H1 (cell line): ENCODE measurements around the gene ALK. TPM values are rescaled to one million over a fixed set of nuclear protein-coding genes. Genes with fewer than 3 reads are reported as not detected.

ENCODE experiments used
- CTCF ChIA-PET: fragments of 300-600 bp; sonication (Branson Sonifier 250); formaldehyde crosslinking; loops from one replicate; lab custom pipeline; 2021; ENCODE audit not compliant: partially characterized antibody; lab: Charles Lee
- POLR2A ChIA-PET: fragments of 300-600 bp; sonication (Branson Sonifier 250); formaldehyde crosslinking; loops from one replicate; lab custom pipeline; 2021; ENCODE audit warnings: inconsistent platforms; ENCODE audit not compliant: partially characterized antibody; lab: Charles Lee
- DNase-seq, 2 experiments: peaks; one replicate each; pipeline versions ENCODE4 v3.0.0 to v3.0.0-alpha.2; 2010 to 2022; ENCODE audit warnings: low spot score in 2 of 2, low read depth in 1 of 2, mixed read lengths in 1 of 2
- FAIRE-seq: peaks from 2 replicates; lab custom pipeline; 2011; peaks lifted over from hg19 to GRCh38; lab: Jason Lieb, UNC
- H2AFZ ChIP-seq: 2 replicates; pipeline ENCODE4 v1.8.1; 2012; ENCODE audit warnings: low read length, inconsistent platforms
- H2AK5ac ChIP-seq: 2 replicates; pipeline ENCODE4 v1.6.1; 2013; ENCODE audit warnings: low read depth, low read length
- H2BK120ac ChIP-seq: replicated peaks from 2 replicates; pipeline ENCODE3; 2013; ENCODE audit warnings: low read depth, low read length, inconsistent platforms
- H2BK12ac ChIP-seq: 2 replicates; pipeline ENCODE4 v1.6.1; 2013; ENCODE audit warnings: low read depth, low read length
- H2BK15ac ChIP-seq: 2 replicates; pipeline ENCODE4 v1.6.1; 2013; ENCODE audit warnings: low read length
- H2BK20ac ChIP-seq: 2 replicates; pipeline ENCODE4 v1.6.1; 2013; ENCODE audit warnings: low read length
- H2BK5ac ChIP-seq: 2 replicates; pipeline ENCODE4 v1.6.1; 2013; ENCODE audit warnings: low read depth, low read length
- H3K14ac ChIP-seq: 2 replicates; pipeline ENCODE4 v1.6.1; 2013; ENCODE audit warnings: inconsistent platforms; ENCODE audit not compliant: insufficient read length
- H3K18ac ChIP-seq: 2 replicates; pipeline ENCODE4 v1.6.1; 2013; ENCODE audit warnings: low read length; ENCODE audit errors: extremely low read depth
- H3K23ac ChIP-seq: 2 replicates; pipeline ENCODE4 v1.6.1; 2013; ENCODE audit warnings: inconsistent platforms; ENCODE audit not compliant: insufficient read length
- H3K23me2 ChIP-seq: 2 replicates; pipeline ENCODE4 v1.6.1; 2013; ENCODE audit warnings: low read depth, low read length
- H3K27ac ChIP-seq: 2 replicates; pipeline ENCODE4 v1.6.1; 2011; ENCODE audit warnings: low read depth, low read length, inconsistent platforms
- H3K27me3 ChIP-seq, 4 experiments: replicated peaks in 1 of 4; 1 replicate in 1 of 4; 2 replicates in 3 of 4; pipeline versions ENCODE4 v1.6.1 to v1.8.1; 2011 to 2013; ENCODE audit warnings: low read length in 3 of 4, mild to moderate bottlenecking in 3 of 4, inconsistent platforms in 2 of 4, mixed read lengths in 2 of 4, moderate library complexity in 1 of 4; ENCODE audit not compliant: control insufficient read depth in 3 of 4, insufficient read depth in 3 of 4; ENCODE audit errors: extremely low read depth in 1 of 4
- H3K36me3 ChIP-seq, 4 experiments: 2 replicates each; pipeline versions ENCODE4 v1.6.1 to v1.8.1; 2011 to 2013; ENCODE audit warnings: mild to moderate bottlenecking in 4 of 4, low read length in 3 of 4, moderate library complexity in 2 of 4, control low read depth in 1 of 4, inconsistent platforms in 1 of 4; ENCODE audit not compliant: insufficient read depth in 4 of 4, control insufficient read depth in 2 of 4
- H3K4ac ChIP-seq: replicated peaks from 2 replicates; pipeline ENCODE3; 2013; ENCODE audit warnings: low read length, low read depth, mixed read lengths, inconsistent platforms; ENCODE audit not compliant: insufficient read length
- H3K4me1 ChIP-seq, 4 experiments: replicated peaks in 1 of 4; 1 replicate in 1 of 4; 2 replicates in 3 of 4; pipeline versions ENCODE4 v1.6.1 to v1.8.1; 2011 to 2013; ENCODE audit warnings: low read length in 3 of 4, inconsistent platforms in 2 of 4, mixed read lengths in 1 of 4; ENCODE audit not compliant: insufficient read depth in 4 of 4, control insufficient read depth in 3 of 4
- H3K4me2 ChIP-seq, 2 experiments: 2 replicates each; pipeline versions ENCODE4 v1.6.1 to v1.8.1; 2011 to 2013; ENCODE audit warnings: low read depth in 2 of 2, low read length in 2 of 2, control low read depth in 1 of 2, inconsistent platforms in 1 of 2, mild to moderate bottlenecking in 1 of 2; ENCODE audit not compliant: insufficient read depth in 1 of 2
- H3K4me3 ChIP-seq, 4 experiments: fragments of 200-600, 300-600 bp in 1 of 4; sonication (generic), shearing (Covaris generic), sonication (Bioruptor Twin) in 1 of 4; 2 replicates each; pipeline versions ENCODE4 v1.5.1 to v1.8.1; 2011 to 2016; ENCODE audit warnings: low read length in 4 of 4, low read depth in 3 of 4, control low read depth in 2 of 4, inconsistent platforms in 2 of 4, mild to moderate bottlenecking in 2 of 4, mixed read lengths in 1 of 4, moderate library complexity in 1 of 4; ENCODE audit not compliant: insufficient read depth in 2 of 4; ENCODE audit errors: extremely low read depth in 1 of 4
- H3K56ac ChIP-seq: replicated peaks from 2 replicates; pipeline ENCODE3; 2013; ENCODE audit warnings: low read depth, mild to moderate bottlenecking, mixed read lengths, low read length, inconsistent platforms; ENCODE audit not compliant: insufficient read length
- H3K79me1 ChIP-seq: 2 replicates; pipeline ENCODE4 v1.6.1; 2013; ENCODE audit warnings: low read depth, low read length, control low read depth
- H3K79me2 ChIP-seq, 2 experiments: 2 replicates each; pipeline versions ENCODE4 v1.6.1 to v1.8.1; 2012 to 2013; ENCODE audit warnings: low read length in 2 of 2, mild to moderate bottlenecking in 2 of 2, inconsistent platforms in 1 of 2; ENCODE audit not compliant: insufficient read depth in 2 of 2, control insufficient read depth in 1 of 2
- H3K9ac ChIP-seq, 4 experiments: replicated peaks in 1 of 4; 1 replicate in 1 of 4; 2 replicates in 3 of 4; pipeline versions ENCODE4 v1.6.1 to v1.8.1; 2011 to 2013; ENCODE audit warnings: low read depth in 3 of 4, low read length in 3 of 4, control low read depth in 2 of 4, mild to moderate bottlenecking in 2 of 4, moderate library complexity in 2 of 4, inconsistent platforms in 1 of 4; ENCODE audit errors: extremely low read depth in 1 of 4
- H3K9me3 ChIP-seq, 2 experiments: 2 replicates each; pipeline versions ENCODE4 v1.6.1 to v1.8.1; 2012 to 2013; ENCODE audit warnings: mild to moderate bottlenecking in 2 of 2, moderate library complexity in 2 of 2, control low read depth in 1 of 2, inconsistent platforms in 1 of 2, low read depth in 1 of 2, low read length in 1 of 2, mixed read lengths in 1 of 2; ENCODE audit not compliant: insufficient read depth in 2 of 2
- H4K20me1 ChIP-seq, 2 experiments: replicated peaks in 1 of 2; 2 replicates each; pipeline versions ENCODE3 to v1.8.1; 2011 to 2013; ENCODE audit warnings: inconsistent platforms in 2 of 2, low read length in 2 of 2, mild to moderate bottlenecking in 1 of 2; ENCODE audit not compliant: insufficient read depth in 2 of 2, control insufficient read depth in 1 of 2
- H4K5ac ChIP-seq: 2 replicates; pipeline ENCODE4 v1.6.1; 2013; ENCODE audit warnings: low read length, low read depth, mixed read lengths, inconsistent platforms; ENCODE audit not compliant: insufficient read length
- H4K8ac ChIP-seq: 2 replicates; pipeline ENCODE4 v1.8.0; 2013; ENCODE audit warnings: mild to moderate bottlenecking, moderate library complexity, low read length, inconsistent platforms; ENCODE audit not compliant: insufficient read depth; ENCODE audit errors: extremely low read depth
- H4K91ac ChIP-seq: replicated peaks from 2 replicates; pipeline ENCODE3; 2013; ENCODE audit warnings: low read length, mixed read lengths, inconsistent platforms; ENCODE audit not compliant: insufficient read length
- ATF3 ChIP-seq: IDR thresholded peaks from 2 replicates; pipeline ENCODE4 v1.6.1; 2011; ENCODE audit warnings: low read depth, mild to moderate bottlenecking, low read length; ENCODE audit not compliant: insufficient read depth
- EP300 ChIP-seq, 2 experiments: IDR thresholded peaks; 1 replicate in 1 of 2; 2 replicates in 1 of 2; pipeline ENCODE4 v1.6.1; 2011 to 2012; ENCODE audit warnings: low read depth in 2 of 2, low read length in 2 of 2, mild to moderate bottlenecking in 2 of 2, borderline replicate concordance in 1 of 2, inconsistent platforms in 1 of 2, moderate library complexity in 1 of 2
- POLR2AphosphoS5 ChIP-seq: IDR thresholded peaks from 2 replicates; pipeline ENCODE4 v1.6.1; 2011; ENCODE audit warnings: low read depth, low read length
- RAD21 ChIP-seq, 2 experiments: IDR thresholded peaks in 1 of 2; conservative IDR thresholded peaks in 1 of 2; 2 replicates each; pipeline ENCODE4 v1.6.1; 2011; ENCODE audit warnings: low read depth in 2 of 2, low read length in 2 of 2, improper control_type of control experiment in 1 of 2, inconsistent platforms in 1 of 2, mild to moderate bottlenecking in 1 of 2, moderate library complexity in 1 of 2
- SRF ChIP-seq: IDR thresholded peaks from 2 replicates; pipeline ENCODE4 v1.6.1; 2011; ENCODE audit warnings: mild to moderate bottlenecking, low read depth, low read length, moderate library complexity
- TBP ChIP-seq: IDR thresholded peaks from 2 replicates; pipeline ENCODE4 v1.6.1; 2011; ENCODE audit warnings: low read depth, low read length, improper control_type of control experiment
- WGBS, 2 experiments: shearing (Covaris generic) in 1 of 2; methylation state at CpG; one replicate each; pipeline versions ENCODE4 v1.1.6 to v1.1.7; 2013 to 2015; ENCODE audit warnings: low lambda C conversion rate in 2 of 2, mixed read lengths in 2 of 2, inconsistent platforms in 1 of 2, low coverage in 1 of 2, missing lambda C conversion rate in 1 of 2; ENCODE audit not compliant: insufficient replicate concordance in 2 of 2, insufficient coverage in 1 of 2, insufficient read length in 1 of 2; ENCODE audit errors: extremely low coverage in 1 of 2, missing lambda C conversion rate in 1 of 2; 5-methylcytosine and 5-hydroxymethylcytosine counted together
- polyA plus RNA-seq, 7 experiments: library from polyadenylated mRNA; depleted of rRNA in 3 of 7; stranded (reverse) in 5 of 7; unstranded in 2 of 7; fragments of >200 nt in 5 of 7; fragments of 200-250 nt in 2 of 7; gene quantifications; 1 replicate in 5 of 7; 2 replicates in 1 of 7; 4 replicates in 1 of 7; pipeline versions ENCODE4 v1.2.1 to v1.2.3, GENCODE V29; 2011 to 2013; ENCODE audit warnings: missing spikeins in 2 of 7, mixed read lengths in 2 of 7
- total RNA-seq: library from RNA; stranded (reverse); fragmentation: NEBNext Ultra II Directional; extraction: Animal tissue kit (Norgen Biotek cat#: 25700); gene quantifications from 2 replicates; pipeline ENCODE4 v1.2.1, GENCODE V29; 2021
- TF ChIP-seq, protein P1 (sequence below), 3 experiments: IDR thresholded peaks; 1 replicate in 2 of 3; 2 replicates in 1 of 3; pipeline versions ENCODE4 v1.5.1 to v1.6.1; 2011; ENCODE audit warnings: low read length in 3 of 3, mild to moderate bottlenecking in 3 of 3, inconsistent platforms in 2 of 3, low read depth in 1 of 3, moderate library complexity in 1 of 3; ENCODE audit not compliant: insufficient read depth in 1 of 3; ENCODE audit errors: control extremely low read depth in 1 of 3

ALK gene
- total and polyA plus RNA-seq, 2 of the 8 experiments (the other 6 are each of a cell fraction or from before 2014, with no cell fraction given), result 0.02 to 0.09 TPM

- Histone ChIP-seq H3K36me3 (no peaks in the 10 kb centered on the region), H4K8ac (no peak overlapping the region), H3K4ac (no peak overlapping the region), H3K4me1 (no peaks in the 10 kb centered on the region), H3K14ac (no peak overlapping the region), H3K18ac (no peak overlapping the region), H2BK120ac (no peak overlapping the region), H4K20me1 (no peaks in the 10 kb centered on the region), H2AK5ac (no peak overlapping the region), H4K91ac (no peak overlapping the region), H3K4me3 (no peak overlapping the region), H4K5ac (no peak overlapping the region), H2BK12ac (no peak overlapping the region), H3K27me3 (no peaks in the 10 kb centered on the region), H2BK5ac (no peak overlapping the region), H3K56ac (no peak overlapping the region), H3K9ac (no peak overlapping the region), H2BK20ac (no peak overlapping the region), H3K79me2 (no peaks in the 10 kb centered on the region), H2BK15ac (no peak overlapping the region), H2AFZ (no peak overlapping the region), H3K23me2 (no peaks in the 10 kb centered on the region), H3K27ac (no peak overlapping the region), H3K9me3 (no peaks in the 10 kb centered on the region), H3K4me2 (no peak overlapping the region), H3K79me1 (no peaks in the 10 kb centered on the region), H3K23ac (no peak overlapping the region)
- ChIA-PET CTCF (interaction anchor here (0.7 kb wide), 1 partner anchor 86 kb away, joined by 3 read pairs; no protein-coding TSS in a partner anchor), POLR2A (no interaction called here)
- no peak for TF ChIP-seq EP300 (IDR thresholded peaks at IDR 0.05; ENCODE audit: borderline replicate concordance in 1 of 2, low read depth in 2 of 2, low read length in 2 of 2)
- no peak for TF ChIP-seq TBP
- no peak for TF ChIP-seq POLR2AphosphoS5
- TF ChIP-seq SRF, result no peak
- no peak for TF ChIP-seq ATF3
- TF ChIP-seq RAD21 (IDR thresholded peaks at IDR 0.05 in 1 of 2, conservative IDR thresholded peaks at IDR 0.05 in 1 of 2; ENCODE audit: low read depth in 2 of 2, low read length in 2 of 2), result no peak
- TF ChIP-seq, protein P1, sequence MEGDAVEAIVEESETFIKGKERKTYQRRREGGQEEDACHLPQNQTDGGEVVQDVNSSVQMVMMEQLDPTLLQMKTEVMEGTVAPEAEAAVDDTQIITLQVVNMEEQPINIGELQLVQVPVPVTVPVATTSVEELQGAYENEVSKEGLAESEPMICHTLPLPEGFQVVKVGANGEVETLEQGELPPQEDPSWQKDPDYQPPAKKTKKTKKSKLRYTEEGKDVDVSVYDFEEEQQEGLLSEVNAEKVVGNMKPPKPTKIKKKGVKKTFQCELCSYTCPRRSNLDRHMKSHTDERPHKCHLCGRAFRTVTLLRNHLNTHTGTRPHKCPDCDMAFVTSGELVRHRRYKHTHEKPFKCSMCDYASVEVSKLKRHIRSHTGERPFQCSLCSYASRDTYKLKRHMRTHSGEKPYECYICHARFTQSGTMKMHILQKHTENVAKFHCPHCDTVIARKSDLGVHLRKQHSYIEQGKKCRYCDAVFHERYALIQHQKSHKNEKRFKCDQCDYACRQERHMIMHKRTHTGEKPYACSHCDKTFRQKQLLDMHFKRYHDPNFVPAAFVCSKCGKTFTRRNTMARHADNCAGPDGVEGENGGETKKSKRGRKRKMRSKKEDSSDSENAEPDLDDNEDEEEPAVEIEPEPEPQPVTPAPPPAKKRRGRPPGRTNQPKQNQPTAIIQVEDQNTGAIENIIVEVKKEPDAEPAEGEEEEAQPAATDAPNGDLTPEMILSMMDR (IDR thresholded peaks at IDR 0.05; ENCODE audit: control extremely low read depth in 1 of 3, insufficient read depth in 1 of 3, low read depth in 1 of 3, low read length in 3 of 3), result no peak
- DNase-seq, result no peak
- 89% methylated on average over 5 of the region's 5 CpGs; no CpG with 5 or more reads in 1 of the 2 experiments for WGBS, 2 experiments
- FAIRE-seq, result no peak
Measured at GRCh38 chr2:29560566-29560965, 360.8 kb downstream of the ALK start.
